ENCODE data around the gene ALG6. TPM values are rescaled to one million over a fixed set of nuclear protein-coding genes. Genes with fewer than 3 reads are reported as not detected.

ALG6 gene
- total RNA-seq, result 44.3 TPM

DNA sequence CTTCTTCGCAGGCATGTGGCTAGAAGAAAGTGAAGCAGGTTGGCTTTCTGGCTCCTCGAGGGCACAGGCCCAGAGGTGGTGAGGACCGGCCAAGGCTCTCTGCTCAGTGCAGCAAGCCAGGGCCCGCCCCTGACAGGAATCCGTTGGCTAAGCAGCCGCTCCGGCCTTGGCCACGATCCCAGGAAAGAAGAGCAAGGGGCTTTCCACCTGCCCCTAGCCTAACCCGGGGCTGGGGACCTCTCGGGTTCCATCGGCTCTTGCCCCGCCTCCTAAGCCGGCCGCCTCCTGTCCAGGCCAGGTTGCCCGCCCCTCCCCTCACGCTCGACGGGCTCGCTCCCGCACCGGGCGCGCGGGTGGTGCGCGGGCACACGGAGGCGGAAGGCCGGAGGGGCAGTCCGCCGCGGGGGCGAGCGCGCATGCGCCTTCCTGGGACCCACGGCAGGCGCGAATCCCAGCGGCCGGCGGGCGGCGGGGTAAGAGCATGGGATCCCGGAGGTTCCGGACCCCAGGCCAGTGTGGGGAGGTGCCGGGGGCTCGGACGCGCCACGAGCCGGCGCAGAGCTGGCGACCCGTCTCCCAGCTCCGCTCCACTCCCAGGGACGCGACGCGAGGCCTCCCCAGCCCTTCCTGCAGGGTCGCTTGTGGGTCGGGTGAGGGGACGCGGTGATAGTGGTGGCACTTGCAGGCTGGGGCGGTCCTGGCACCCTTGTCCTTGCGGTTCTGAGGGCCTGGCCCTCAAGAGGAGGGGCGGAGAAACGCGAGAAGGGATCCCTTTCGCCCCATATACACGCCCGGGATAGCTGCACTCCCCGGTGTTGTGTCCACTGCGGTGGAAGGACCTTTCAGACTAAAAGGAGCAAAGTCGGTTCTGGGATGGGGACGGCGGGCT is at the start of gene ALG6:
Gene ALG6, plus strand, starts transcription at position 413 of the 889 bp plus-strand sequence. CDS start 3,351 bp downstream, outside the sequence.

GRCh38 chr1:63322114-63322943 is 45.1 kb upstream of the ALG6 start, which contains the start of gene FOXD3:
TSS of gene FOXD3 (plus strand) at chr1:63322567. CDS start at chr1:63323059, 492 bp downstream.

Small RNA genes lying within 50 kb of the gene (small RNA-seq; reads per million reads assigned to genes)
- gene MIR6068 (not detected), gene RF00019 (not detected)

Other genes starting within 250 kb of the ALG6 start
- gene FOXD3, start 45.1 kb upstream of the ALG6 start, total RNA-seq, result not detected
- gene ITGB3BP, start 155.6 kb downstream of the ALG6 start, total RNA-seq, result 18.0 TPM
- 38.3 TPM for gene EFCAB7, start 155.9 kb downstream of the ALG6 start, total RNA-seq
- gene PGM1, start 225.8 kb downstream of the ALG6 start, total RNA-seq, result 30.7 TPM